ENCODE measurements around the gene CNTNAP1.

Gene CNTNAP1

DNA sequence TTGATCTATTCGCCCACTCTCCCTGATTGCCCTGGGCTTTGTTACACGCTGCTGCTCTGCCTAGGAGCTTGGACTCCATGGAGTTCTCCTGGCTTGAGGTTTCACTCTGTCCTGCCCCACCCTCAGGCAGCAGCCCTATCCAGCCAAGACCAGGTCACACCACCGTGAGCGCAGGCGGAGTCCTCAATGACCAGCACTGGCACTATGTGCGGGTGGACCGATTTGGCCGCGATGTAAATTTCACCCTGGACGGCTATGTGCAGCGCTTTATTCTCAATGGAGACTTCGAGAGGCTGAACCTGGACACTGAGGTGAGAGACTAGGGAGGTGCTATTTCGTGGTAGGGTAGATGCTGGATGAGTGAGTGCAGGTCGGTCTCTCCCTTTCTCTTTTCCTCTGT, 3.5 kb downstream of the CNTNAP1 start:
- DNase-seq (ENCODE audit: low spot score) = no peak

DNA sequence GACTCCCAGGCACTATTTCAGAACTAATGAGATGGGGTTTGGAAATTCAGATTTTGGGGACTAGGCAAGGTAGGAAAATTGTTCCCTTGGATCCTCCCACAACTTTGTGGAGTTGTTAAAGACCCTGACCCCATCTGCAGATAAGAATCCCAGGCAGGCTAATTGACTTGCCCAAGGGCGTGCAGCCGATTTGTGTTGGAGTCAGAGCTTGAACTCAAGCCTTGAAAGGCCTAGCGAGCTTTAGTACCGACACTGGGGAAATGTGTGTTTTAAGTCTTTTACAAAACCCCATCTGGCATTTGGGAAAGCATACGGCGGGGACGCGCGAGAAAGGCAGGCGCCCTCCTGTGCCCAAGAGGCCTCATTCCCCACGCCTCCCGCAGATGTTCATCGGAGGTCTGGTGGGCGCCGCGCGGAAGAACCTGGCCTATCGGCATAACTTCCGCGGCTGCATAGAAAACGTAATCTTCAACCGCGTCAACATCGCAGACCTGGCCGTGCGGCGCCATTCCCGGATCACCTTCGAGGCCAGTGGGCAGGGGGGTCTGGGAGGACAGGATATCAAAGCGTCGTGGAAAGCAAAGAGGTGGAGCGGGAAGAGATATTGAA, 4.3 kb downstream of the CNTNAP1 start:
- DNase-seq (ENCODE audit: low spot score) = no peak

DNA sequence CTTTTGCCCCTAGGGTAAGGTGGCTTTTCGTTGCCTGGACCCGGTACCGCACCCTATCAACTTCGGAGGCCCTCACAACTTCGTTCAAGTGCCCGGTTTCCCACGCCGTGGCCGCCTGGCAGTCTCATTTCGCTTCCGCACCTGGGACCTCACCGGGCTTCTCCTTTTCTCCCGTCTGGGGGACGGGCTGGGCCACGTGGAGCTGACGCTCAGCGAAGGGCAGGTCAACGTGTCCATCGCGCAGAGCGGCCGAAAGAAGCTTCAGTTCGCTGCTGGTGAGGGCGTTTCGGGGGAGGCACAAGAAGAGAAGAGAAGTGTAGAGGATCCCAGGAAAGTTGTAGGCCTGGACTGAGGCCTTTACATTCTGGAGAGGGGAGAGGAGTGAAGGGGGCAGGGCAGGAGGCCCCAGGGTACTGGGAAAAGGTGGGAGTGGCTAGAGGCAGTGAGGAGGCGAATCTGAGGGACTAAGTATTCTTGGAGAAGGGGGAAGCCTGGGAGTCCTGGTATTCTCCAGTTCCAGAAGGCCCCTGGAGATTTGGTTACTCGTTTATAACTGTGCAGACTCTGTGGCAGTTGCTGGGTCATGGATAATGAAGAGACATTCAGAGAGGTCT, 5.5 kb downstream of the CNTNAP1 start:
- DNase-seq (ENCODE audit: low spot score) = no peak

DNA sequence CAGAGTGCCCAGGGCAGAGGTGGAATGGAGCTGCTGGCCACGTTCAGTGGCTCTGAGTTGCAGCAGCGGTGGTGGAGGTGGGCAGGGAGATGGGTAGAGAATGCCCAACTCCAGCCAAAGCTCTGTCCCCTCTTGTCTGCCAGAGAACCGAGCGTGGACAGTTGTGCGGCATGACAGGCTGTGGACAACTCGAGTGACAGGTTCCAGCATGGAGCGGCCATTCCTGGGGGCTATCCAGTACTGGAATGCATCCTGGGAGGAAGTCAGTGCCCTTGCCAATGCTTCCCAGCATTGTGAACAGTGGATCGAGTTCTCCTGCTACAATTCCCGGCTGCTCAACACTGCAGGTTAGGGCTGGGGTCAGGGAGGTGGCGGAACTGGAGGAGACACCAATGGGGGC, 8.3 kb downstream of the CNTNAP1 start:
- no peak for DNase-seq (ENCODE audit: low spot score)

DNA sequence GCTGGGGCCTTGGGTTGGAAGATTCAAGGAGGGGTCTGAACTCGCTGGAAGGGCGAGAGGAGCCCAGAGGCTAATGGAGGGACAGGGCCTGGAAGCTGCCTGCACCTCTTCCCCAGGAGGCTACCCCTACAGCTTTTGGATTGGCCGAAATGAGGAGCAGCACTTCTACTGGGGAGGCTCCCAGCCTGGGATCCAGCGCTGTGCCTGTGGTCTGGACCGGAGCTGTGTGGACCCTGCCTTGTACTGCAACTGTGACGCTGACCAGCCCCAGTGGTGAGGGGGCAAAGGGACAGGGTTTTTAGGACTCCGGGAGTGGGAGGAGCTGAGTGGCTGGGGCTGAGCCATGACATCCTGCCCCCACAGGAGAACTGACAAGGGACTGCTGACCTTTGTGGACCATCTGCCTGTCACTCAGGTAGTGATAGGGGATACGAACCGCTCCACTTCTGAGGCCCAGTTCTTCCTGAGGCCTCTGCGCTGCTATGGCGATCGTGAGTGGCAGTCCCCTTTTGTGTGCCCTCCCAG, 8.8 kb downstream of the CNTNAP1 start:
- no peak for DNase-seq (ENCODE audit: low spot score)

DNA sequence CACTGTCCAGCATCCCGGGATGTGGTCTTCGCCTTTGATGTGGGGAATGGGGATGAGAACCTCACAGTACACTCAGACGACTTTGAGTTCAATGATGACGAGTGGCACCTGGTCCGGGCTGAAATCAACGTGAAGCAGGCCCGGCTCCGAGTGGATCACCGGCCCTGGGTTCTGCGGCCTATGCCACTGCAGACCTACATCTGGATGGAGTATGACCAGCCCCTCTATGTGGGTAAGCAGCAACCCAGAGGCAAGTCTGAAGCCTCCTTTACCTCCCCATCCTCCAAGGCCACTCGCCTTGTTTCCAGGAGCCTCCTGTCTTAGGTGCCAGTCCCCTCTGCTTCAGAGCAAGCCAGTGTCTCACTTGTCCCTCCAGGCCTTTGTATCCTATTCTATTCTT, 10.2 kb downstream of the CNTNAP1 start:
- no peak for DNase-seq (ENCODE audit: low spot score)

DNA sequence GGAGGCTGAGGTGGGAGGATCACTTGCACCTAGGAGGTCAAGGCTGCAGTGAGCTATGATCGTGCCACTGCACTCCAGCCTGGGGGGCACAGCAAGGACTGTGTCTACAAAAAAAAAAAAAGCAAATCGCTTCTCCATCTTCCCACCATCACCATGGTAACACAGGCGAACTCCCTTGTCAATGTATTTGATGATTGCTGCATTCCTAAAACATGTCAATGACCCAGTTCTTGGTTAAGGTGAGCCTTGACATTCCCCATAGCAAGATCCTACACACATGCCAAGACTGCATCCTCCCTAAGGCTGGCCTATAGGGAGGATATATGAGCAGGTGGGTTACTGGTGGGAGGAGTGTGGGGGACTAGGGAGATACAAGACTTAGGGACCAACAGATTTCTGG, 12.2 kb downstream of the CNTNAP1 start:
- no peak for DNase-seq (ENCODE audit: low spot score)

DNA sequence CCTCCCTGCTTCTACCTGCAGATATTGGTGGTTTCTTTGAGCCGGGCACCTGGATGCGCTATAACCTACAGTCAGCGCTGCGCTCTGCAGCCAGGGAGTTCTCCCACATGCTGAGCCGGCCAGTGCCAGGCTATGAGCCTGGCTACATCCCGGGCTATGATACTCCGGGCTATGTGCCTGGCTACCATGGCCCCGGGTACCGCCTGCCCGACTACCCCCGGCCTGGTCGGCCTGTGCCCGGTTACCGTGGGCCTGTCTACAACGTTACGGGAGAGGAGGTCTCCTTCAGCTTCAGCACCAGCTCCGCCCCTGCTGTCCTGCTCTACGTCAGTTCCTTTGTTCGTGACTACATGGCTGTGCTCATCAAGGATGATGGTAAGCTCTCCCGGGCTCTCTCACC, 13.2 kb downstream of the CNTNAP1 start:
- DNase-seq (ENCODE audit: low spot score) = no peak

DNA sequence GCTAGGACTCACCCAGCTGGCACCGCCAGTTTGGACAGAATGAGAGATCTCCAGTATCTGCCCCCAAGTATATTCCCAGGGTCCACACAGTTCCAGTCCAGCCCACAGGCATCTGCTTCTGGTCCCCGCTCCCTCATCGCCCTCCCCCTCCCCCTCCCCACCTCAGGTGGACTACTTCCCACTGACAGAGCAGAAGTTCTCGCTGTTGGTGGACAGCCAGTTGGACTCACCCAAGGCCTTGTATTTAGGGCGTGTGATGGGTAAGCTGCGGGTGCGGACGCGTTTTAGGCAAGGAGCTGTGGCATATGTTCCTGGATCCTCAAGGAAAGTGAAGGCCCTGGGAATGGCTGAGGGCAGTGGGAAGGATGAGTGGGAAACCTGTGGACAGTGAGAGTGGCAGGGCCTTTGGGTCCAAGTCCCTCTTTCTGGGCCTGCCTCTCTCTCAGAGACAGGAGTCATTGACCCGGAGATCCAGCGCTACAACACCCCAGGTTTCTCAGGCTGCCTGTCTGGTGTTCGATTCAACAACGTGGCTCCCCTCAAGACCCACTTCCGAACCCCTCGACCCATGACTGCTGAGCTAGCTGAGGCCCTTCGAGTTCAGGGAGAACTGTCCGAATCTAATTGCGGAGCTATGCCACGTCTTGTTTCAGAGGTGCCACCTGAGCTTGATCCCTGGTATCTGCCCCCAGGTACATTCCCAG, 14.9 kb downstream of the CNTNAP1 start:
- DNase-seq (ENCODE audit: low spot score) = no peak

DNA sequence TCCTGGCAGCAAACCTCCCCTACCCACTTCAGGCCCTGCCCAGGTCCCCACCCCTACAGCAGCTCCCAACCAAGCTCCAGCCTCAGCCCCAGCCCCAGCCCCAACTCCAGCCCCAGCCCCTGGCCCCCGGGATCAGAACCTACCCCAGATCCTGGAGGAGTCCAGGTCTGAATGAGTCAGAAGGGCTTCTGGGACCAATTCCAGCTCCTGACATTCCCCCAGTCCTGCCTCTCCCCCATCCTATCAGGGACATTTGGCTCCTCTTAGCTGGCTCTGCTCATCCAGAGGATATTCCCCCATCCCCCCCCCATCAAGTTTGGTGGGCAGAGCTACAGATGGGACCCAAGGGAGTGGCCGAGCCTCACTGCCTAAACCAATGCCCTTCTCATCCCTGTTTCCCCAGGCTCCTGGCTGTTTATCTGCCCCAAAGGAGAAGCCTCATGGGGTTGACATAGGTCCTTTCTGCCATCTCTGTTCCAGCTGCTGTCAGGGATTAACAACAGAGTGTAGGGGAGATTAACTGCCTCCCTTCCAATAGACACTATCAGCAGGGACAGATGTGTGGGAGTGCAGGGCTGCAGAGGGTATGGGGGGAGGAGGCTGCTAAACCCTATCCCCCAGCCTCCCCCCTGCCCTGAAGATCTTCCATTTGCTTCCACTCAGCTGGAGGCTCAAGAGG, 16.5 kb downstream of the CNTNAP1 start:
- no peak for DNase-seq (ENCODE audit: low spot score)

DNA sequence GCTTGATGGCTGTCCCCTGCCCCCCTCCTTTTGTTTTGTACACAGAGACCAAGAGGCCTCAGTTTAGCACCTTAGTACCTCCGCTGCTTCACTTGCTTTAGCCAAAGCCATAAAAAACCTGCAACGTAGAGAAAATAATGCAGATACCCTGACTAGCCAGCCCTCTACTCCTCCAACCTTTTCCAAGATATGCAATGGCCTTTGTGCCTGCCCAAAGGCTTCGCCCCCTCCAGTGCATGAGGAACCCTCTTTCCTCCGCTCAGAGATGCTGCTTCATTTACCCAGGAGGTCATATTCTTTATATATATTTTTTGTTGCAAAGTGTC, 17.0 kb downstream of the CNTNAP1 start:
- DNase-seq (ENCODE audit: low spot score) = no peak

DNA sequence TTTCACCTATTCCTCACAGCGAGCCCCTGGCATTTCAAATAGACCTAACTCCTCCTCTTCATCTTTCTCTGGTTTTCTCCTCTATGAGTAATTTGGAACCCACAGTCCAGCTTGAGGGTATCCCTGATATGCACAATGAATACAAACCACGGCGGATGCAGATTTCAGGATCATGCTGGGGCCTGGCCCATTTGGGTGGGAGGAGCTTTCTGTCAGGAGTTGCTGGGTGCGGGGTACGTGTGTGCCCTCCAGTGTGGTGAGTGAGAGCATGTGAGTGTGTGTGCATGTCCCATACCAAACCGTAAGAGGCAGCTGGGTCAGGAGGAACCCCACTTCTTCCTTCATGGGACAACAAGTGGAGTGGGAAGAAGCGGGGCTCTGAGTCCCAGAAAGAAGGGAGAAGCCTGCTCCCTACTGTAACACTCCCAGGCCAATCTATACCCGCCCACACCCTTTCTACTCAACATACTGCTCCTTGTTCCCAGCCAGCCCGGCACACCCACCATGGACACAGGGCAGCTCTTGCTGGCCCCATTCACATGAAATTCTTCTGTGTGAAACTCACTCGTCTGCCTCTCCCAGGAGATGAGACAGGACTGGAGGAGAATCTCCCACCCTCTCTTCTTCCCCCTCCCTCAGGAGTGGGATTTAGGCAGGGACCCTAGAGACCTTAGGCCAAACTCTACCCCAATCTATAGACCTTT, 18.4 kb downstream of the CNTNAP1 start:
- no peak for DNase-seq (ENCODE audit: low spot score)

DNA sequence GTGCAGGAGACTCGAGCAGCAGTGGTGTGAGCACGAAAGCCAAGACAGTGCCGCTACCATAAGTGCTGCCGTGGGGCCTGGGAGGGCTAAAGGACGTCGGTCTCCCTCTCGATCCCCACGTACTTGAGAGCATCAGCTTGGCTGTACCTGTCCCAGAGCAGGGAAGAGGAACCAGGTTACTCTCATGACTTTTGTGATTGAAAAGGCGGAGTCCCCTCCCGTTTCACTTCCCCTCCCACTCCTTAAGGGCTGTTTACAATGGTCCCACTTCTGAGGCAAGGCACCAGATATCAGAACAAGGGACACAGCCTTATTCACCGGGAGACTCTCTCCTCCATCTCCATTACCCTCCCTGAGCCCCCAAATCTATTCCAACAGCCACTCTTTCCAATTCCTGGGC, 20.1 kb downstream of the CNTNAP1 start:
- DNase-seq (ENCODE audit: low spot score) = no peak

DNA sequence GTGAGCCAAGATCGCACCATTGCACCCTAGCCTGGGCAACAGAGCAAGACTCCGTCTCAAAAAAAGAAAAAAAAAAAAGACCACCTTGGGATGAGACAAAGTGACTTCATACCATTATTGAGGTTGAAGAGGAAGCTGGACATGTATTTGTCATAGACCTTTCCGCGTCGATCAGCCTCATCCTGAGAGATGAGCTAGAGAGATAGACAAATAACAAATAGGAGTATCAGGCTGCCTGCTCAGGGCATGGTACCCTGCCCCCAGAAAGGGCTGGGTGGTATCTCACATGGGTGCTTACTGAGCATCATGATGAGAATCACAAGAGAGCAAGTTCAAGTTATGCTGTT, 22.1 kb downstream of the CNTNAP1 start:
- DNase-seq (ENCODE audit: low spot score) = no peak

DNA sequence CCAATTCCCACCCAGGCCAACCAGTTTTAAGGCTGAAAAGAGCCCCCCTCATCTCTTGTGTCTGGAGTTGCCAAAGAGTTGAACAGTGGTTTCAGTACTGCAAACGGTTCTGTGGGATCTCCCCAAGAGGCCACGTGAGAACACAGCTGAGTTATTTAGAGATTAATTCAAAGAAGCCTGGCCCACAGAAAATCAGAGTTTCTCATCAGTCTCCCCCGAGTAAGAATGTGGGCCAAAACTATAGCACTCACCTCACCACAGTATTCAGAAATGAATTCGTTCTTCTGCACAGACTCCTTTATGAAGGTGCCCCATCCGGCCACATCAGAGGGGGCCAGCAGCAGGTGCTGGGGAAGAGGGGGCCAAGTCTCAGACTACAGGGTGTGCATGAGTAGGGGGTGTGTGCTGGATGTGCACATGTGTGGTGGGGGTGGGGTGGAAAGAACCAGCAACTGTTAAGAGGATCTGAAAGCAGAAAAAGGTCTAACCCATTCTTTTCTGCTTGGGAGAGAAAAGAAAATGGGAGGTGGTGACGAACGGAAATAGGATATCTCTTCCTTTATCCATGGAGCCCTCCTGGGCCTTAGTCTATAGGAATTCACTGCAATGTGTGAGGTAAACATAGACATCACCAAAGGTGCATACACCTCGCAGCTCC, 22.6 kb downstream of the CNTNAP1 start:
- no peak for DNase-seq (ENCODE audit: low spot score)

DNA sequence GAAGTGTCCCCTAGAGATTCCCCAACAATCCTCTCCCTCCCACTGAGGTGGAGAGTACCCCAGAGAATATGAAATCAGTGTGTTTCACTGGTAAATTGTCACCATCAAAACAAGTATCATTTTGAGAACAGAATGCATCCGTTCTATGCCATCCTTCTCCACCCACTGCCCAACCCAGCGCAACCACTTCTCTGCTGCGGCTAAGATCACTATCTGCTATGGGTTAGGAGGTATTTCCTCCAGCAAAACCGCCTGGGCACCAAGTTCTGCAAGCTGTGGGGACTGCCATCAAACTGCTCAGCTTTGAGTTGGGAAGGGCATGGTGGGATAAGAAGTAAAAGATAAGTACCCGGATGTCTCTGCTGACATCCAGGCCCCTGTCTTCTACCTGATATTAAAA, 24.4 kb downstream of the CNTNAP1 start:
- DNase-seq (ENCODE audit: low spot score) = no peak

DNA sequence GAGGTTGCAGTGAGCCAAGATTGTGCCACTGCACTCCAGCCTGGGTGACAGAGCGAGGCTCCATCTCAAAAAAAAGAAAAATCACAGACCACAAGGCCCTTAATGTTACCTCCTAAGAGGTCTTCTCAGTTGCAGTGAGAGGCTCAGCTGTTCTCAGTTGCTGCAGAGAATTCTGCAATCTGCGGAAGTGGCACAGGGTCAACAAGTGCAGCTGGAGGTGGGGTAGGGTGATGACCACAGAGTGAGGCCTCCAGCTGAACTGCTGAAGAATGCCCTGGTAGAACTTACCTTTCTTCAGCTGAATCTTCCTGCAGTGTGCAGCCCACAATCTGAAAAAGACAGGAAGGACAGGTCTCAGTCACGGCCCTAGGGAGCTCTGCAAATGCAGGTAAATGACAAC, 26.3 kb downstream of the CNTNAP1 start:
- no peak for DNase-seq (ENCODE audit: low spot score)

DNA sequence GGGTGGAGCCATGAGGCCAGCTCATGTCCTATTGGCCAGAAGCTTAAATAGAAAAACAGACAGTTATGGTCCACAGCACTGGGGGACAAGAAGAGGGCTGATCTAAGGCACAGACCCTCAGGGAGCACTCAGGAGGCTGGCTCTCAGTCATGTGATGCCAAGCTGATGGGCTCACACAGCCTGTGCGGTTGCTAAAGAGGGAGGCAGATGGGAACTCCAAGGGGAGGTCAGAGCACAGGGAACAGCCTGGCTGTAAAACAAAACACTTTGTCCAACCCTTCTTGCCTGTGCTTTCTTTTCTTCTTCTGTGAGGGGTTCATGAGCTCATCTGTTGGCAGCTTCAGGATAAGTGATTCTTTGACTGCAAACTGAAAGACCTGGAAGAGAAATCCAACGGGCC, 27.2 kb downstream of the CNTNAP1 start:
- no peak for DNase-seq (ENCODE audit: low spot score)

DNA sequence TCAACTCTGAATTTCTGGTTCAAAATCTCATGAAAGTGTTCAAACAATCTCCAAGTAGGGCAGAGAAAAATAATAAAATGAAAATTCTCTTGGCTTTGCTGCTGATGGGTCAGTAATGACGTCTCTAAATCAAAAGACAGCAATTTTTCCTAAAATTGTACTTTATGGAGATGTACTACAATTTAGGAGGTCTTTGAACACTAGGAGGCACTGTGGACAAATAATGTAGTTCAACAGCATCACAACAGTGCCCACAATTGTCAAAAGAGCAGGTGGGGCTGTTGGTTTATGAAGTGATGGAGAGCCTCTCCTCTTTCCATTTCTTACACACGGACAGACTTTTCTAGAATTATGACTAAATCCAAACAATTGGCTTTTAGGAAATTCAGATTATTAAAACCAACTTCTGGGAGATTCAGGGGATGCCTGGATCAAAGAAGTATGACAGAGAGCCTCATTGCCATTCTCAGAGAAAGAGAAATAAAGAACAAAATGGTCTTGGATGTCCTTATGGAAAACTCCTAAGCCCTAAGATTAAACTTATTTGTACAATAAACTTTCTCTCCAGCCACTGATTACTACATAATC, 38.8 kb downstream of the CNTNAP1 start:
- peak; percentile 80 for DNase-seq (ENCODE audit: low spot score)

DNA sequence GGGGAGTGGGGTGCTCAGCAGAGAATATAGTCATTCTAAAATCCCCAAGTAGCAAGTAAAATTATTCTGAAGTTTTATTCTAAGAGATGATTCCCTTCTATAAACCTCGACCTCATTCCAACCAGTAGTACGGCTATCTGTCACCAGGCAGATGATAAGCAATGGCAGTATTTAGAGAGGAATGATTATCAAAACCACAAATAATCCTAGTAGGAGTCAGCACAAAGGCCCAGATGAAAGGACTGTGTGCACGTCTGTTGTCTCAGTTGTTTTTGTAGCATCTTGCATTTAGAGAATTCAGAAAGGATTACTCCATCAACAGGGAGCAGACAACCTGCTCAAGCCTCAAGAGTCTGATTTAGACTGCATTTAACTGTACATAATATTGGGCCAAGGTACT, 41.3 kb downstream of the CNTNAP1 start:
- DNase-seq (ENCODE audit: low spot score) = no peak

DNA sequence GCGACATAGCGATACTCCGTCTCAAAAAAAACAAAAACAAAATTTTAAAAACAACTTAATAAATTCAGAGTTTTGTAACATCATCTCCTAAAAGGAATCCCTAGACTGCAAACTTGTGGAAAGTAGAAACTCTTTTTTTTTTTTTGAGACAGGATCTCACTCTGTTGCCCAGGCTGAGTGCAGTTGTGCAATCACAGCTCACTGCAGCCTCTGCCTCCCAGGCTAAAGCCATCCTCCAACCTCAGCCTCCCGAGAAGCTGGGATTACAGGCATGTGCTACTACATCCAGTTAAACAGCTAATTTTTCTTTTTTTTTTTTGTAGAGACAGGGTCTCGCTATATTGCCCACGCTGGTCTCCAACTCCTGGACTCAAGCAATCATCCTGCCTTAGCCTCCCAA, 42.8 kb downstream of the CNTNAP1 start:
- no peak for DNase-seq (ENCODE audit: low spot score)

DNA sequence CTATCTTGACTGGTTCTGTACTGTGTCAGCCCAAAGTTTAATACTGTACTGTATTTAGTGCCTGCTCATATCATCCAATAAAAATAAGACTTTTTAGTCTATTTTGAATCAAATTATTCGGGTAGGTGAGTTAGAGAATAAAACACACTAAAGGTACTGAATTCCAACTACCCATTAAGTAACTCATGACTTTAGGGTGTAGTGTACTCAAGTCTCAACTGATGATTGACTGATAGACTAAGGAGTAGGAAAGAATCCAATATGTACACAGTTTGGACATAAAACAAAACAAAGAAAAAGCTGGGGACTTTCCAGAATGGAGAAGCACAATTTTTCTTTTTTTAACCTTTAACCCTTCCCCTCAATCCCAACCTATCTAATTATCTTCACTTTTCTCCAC, 58.4 kb downstream of the CNTNAP1 start:
- DNase-seq (ENCODE audit: low spot score) = no peak
